Brain microvascular endothelial cell (primary cell): ENCODE measurements around the gene CNOT6.
"Not testable (repeated sequence)": the region's sequence is repeated elsewhere in the genome, so short reads cannot be mapped to it uniquely, and the experiment has no call there.

Source experiments
- DNase-seq: peaks from one replicate; pipeline ENCODE4 v3.0.0-alpha.2; 2020
- H3K27ac ChIP-seq: fragments of 250-450 bp; sonication (Bioruptor Pico); 2 replicates; pipeline ENCODE4 v1.5.1; 2020; ENCODE audit warnings: mild to moderate bottlenecking, moderate library complexity
- H3K27me3 ChIP-seq: fragments of 250-450 bp; sonication (Bioruptor Pico); replicated peaks from 2 replicates; pipeline ENCODE4 v1.5.1; 2020; ENCODE audit warnings: mild to moderate bottlenecking
- H3K36me3 ChIP-seq: fragments of 250-450 bp; sonication (Bioruptor Pico); replicated peaks from 2 replicates; pipeline ENCODE4 v1.5.1; 2020; ENCODE audit warnings: mild to moderate bottlenecking
- H3K4me3 ChIP-seq: 2 replicates; pipeline ENCODE4 v1.5.1; 2011; ENCODE audit warnings: low read depth, mild to moderate bottlenecking, control low read depth, low read length, moderate library complexity
- in situ Hi-C: cut with HindIII; loops from 2 replicates; pipeline ENCODE4 v1.10.0; 2017; ENCODE audit warnings: low sequenced_read_pairs, low pct_ligation_motif_present
- TF ChIP-seq, protein P1 (sequence below): IDR thresholded peaks from 2 replicates; pipeline ENCODE4 v1.5.1; 2011; ENCODE audit warnings: low read depth, mild to moderate bottlenecking, moderate library complexity, low read length, control low read depth, inconsistent platforms; ENCODE audit errors: missing control alignments

CNOT6 gene

DNA sequence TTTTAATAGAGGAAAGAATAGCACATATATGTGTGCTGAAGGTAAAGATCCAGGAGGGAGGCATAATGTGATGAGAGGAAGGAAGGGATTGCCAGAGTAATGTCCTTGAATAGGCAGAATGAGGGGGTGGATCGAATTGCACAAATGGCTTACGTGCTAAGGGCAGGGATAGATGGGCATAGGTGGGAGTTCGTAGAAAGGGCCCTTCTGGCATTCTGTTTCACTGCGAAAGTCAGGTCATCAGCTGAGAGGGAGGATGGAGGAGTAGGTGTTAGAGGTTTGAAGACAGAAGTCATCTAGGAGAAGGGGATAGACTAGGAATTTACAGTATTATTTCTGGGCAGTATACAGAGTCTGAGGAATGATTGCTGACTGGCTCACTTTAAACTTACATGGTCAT, 32.1 kb downstream of the CNOT6 start:
- Histone ChIP-seq H3K27ac (no peak overlapping the region), H3K4me3 (no peak overlapping the region), H3K27me3 (no peaks in the 10 kb centered on the region), H3K36me3 (peaks cover 7% of the 10 kb centered on the region)
- TF ChIP-seq, protein P1, sequence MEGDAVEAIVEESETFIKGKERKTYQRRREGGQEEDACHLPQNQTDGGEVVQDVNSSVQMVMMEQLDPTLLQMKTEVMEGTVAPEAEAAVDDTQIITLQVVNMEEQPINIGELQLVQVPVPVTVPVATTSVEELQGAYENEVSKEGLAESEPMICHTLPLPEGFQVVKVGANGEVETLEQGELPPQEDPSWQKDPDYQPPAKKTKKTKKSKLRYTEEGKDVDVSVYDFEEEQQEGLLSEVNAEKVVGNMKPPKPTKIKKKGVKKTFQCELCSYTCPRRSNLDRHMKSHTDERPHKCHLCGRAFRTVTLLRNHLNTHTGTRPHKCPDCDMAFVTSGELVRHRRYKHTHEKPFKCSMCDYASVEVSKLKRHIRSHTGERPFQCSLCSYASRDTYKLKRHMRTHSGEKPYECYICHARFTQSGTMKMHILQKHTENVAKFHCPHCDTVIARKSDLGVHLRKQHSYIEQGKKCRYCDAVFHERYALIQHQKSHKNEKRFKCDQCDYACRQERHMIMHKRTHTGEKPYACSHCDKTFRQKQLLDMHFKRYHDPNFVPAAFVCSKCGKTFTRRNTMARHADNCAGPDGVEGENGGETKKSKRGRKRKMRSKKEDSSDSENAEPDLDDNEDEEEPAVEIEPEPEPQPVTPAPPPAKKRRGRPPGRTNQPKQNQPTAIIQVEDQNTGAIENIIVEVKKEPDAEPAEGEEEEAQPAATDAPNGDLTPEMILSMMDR = no peak
- no peak for DNase-seq
- in situ Hi-C loops = no loop called here

DNA sequence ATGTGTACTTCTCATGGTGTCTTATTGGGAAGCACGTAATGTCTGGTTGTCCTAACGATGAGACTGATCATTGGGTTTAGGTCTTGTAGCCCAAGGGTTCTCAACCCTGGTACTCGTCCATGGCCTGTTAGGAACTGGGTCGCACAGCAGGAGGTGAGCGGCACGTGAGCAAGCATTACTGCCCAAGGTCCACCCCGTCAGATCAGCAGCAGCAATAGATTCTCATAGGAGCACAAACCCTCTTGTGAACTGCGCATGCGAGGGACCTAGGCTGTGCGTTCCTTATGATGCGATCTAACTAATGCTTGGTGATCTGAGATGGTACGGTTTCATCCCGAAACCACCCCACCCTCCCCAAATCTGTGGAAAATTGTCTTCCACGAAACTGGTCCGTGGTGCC, 33.5 kb downstream of the CNOT6 start:
- no peaks in the 10 kb centered on the region for H3K27me3 ChIP-seq
- no peak for DNase-seq
- in situ Hi-C loops = no loop called here
- no peak overlapping the region for H3K27ac ChIP-seq
- peaks cover 10% of the 10 kb centered on the region for H3K36me3 ChIP-seq
- no peak overlapping the region for H3K4me3 ChIP-seq
- TF ChIP-seq, protein P1 = no peak

DNA sequence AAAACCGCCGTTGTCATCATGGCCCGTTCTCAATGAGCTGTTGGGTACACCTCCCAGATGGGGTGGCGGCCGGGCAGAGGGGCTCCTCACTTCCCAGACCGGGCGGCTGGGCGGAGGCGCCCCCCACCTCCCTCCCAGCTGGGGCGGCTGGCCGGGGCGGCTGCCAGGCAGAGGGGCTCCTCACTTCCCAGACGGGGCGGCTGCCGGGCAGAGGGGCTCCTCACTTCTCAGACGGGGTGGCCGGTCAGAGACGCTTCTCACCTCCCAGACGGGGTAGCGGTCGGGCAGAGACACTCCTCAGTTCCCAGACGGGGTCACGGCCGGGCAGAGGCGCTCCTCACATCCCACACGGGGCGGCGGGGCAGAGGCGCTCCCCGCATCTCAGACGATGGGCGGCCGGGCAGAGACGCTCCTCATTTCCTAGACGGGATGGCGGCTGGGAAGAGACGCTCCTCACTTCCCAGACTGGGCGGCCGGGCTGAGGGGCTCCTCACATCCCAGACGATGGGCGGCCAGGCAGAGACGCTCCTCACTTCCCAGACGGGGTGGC, 36.9 kb downstream of the CNOT6 start:
- peaks cover 11% of the 10 kb centered on the region for H3K36me3 ChIP-seq
- in situ Hi-C loops, H3K27ac ChIP-seq, H3K4me3 ChIP-seq, DNase-seq, H3K27me3 ChIP-seq: not testable (repeated sequence)

DNA sequence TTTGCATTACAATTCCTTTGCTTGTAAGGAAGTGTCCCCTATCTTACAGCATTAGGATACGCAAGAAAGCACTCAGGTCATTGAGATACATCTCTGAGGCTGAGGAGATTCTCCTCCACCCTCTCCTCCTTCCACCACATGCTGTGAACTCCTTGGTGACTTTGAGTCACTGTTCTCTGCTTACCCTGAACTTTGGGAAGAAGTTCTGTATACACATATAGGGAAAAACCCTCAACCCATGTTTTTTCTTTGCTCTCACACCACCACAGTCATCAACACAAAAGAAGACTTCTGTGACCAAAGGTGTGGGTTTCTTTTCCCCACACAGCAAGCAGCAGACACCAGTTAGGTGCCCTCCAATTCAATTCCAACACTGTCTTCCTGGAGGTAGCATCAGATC, 38.1 kb downstream of the CNOT6 start:
- DNase-seq = no peak
- H3K36me3 ChIP-seq = peaks cover 11% of the 10 kb centered on the region

DNA sequence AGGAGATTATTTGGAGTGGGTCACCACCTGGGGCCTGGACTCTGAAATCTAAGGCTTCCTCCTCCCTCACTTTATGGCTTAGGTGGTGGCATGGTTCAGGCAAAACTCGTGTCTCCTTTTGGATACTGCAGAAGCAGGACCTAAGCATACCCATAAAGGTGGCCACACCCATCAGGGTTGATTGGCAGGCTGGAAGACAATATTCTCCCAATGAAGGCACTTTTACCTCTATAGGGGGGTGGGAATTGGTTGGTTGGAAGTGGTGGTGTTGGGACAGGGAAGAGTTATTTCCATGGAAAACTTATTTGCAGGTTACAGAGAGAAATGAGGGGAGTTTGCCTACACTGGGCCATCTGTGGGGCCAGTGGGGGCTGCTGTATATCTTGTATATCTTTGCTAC, 39.7 kb downstream of the CNOT6 start:
- DNase-seq = no peak
- in situ Hi-C loops = no loop called here
- Histone ChIP-seq H3K4me3 (no peak overlapping the region), H3K27ac (no peak overlapping the region), H3K36me3 (peaks cover 11% of the 10 kb centered on the region), H3K27me3 (no peaks in the 10 kb centered on the region)
- TF ChIP-seq, protein P1 = no peak

More for the DNA sequence above, 38.1 kb downstream of the CNOT6 start:
- in situ Hi-C loops = no loop called here
- no peaks in the 10 kb centered on the region for H3K27me3 ChIP-seq
- TF ChIP-seq, protein P1 = no peak
- no peak overlapping the region for H3K4me3 ChIP-seq
- H3K27ac ChIP-seq = no peak overlapping the region

DNA sequence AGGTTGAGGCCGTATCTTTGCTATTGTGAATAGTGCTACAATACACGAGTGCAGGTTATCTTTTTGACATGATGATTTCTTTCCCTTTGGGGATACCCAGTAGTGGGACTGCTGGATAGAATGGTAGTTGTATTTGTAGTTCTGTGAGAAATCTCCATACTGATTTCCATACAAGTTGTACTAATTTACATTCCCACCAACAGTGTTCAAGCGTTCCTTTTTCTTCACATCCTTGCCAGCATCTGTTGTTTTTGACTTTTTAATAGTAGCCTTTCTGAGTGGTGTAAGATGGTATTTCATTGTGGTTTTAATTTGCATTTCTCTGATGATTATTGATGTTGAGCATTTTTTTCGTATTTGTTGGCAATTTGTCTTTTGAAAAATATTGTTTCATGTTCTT, 41.4 kb downstream of the CNOT6 start:
- TF ChIP-seq, protein P1 = no peak
- in situ Hi-C loops = no loop called here
- H3K36me3 ChIP-seq = peaks cover 6% of the 10 kb centered on the region
- H3K4me3 ChIP-seq = no peak overlapping the region
- DNase-seq = no peak
- H3K27ac ChIP-seq = no peak overlapping the region
- H3K27me3 ChIP-seq = no peaks in the 10 kb centered on the region
